HEK293 (cell line): ENCODE results near the gene ERMARD.

Source experiments
- CTCF ChIA-PET: fragments of 350-600 bp; formaldehyde crosslinking; extraction: SDS; loops from one replicate; lab custom pipeline; 2021; ENCODE audit warnings: antibody characterized with exemption; lab: Yijun Ruan, JAX
- POLR2A ChIA-PET: fragments of 300-600 bp; formaldehyde crosslinking; extraction: SDS; loops from one replicate; lab custom pipeline; 2020; ENCODE audit warnings: antibody characterized with exemption, inconsistent platforms; lab: Yijun Ruan, JAX
- H3K27ac ChIP-seq: fragments of 200-500 bp; sonication (Bioruptor generic); 2 replicates; pipeline ENCODE4 v1.5.1; 2014; ENCODE audit warnings: low read depth, low read length, control low read depth, inconsistent platforms; ENCODE audit errors: extremely low read depth
- H3K36me3 ChIP-seq, 2 experiments: fragments of 200-500 bp in 1 of 2; sonication (Bioruptor generic) in 1 of 2; 1 replicate in 1 of 2; 2 replicates in 1 of 2; pipeline ENCODE4 v1.5.1; 2014 to 2017; ENCODE audit warnings: inconsistent platforms in 2 of 2, low read length in 2 of 2; ENCODE audit not compliant: control insufficient read depth in 2 of 2, insufficient read depth in 1 of 2
- H3K4me1 ChIP-seq: fragments of 200-500 bp; sonication (Bioruptor generic); 2 replicates; pipeline ENCODE4 v1.5.1; 2014; ENCODE audit warnings: mild to moderate bottlenecking, low read length, inconsistent platforms; ENCODE audit not compliant: control insufficient read depth, insufficient read depth
- H3K4me3 ChIP-seq: 2 replicates; pipeline ENCODE4 v1.5.1; 2011; ENCODE audit warnings: low read depth, mild to moderate bottlenecking, control low read depth, low read length, moderate library complexity
- H3K9me3 ChIP-seq: fragments of 200-500 bp; sonication (Bioruptor generic); 2 replicates; pipeline ENCODE4 v1.5.1; 2014; ENCODE audit warnings: low read depth, low read length, inconsistent platforms; ENCODE audit not compliant: control insufficient read depth, insufficient read depth
- EGR2 ChIP-seq: fragments of 450-650 bp; formaldehyde crosslinking; IDR thresholded peaks from 2 replicates; pipeline ENCODE4 v1.5.1; 2016; ENCODE audit warnings: low read depth, missing biosample characterization, missing genetic modification characterization
- HOXD13 ChIP-seq: sonication (generic); formaldehyde crosslinking; IDR thresholded peaks from 2 replicates; pipeline ENCODE4 v1.8.0; 2022; ENCODE audit warnings: missing genetic modification reagents, borderline replicate concordance
- KLF7 ChIP-seq: fragments of 450-650 bp; formaldehyde crosslinking; IDR thresholded peaks from 2 replicates; pipeline ENCODE4 v1.5.1; 2016; ENCODE audit warnings: missing biosample characterization, missing genetic modification characterization, borderline replicate concordance
- SP2 ChIP-seq: fragments of 450-650 bp; formaldehyde crosslinking; IDR thresholded peaks from 2 replicates; pipeline ENCODE4 v1.5.1; 2016; ENCODE audit warnings: missing biosample characterization, missing genetic modification characterization
- SP7 ChIP-seq: fragments of 450-650 bp; formaldehyde crosslinking; IDR thresholded peaks from 2 replicates; pipeline ENCODE4 v1.5.1; 2016; ENCODE audit warnings: missing biosample characterization, missing genetic modification characterization
- YY1 ChIP-seq: fragments of 450-650 bp; formaldehyde crosslinking; IDR thresholded peaks from 2 replicates; pipeline ENCODE4 v1.5.1; 2018; ENCODE audit warnings: missing biosample characterization, missing genetic modification characterization
- ZNF112 ChIP-seq: fragments of 450-650 bp; formaldehyde crosslinking; IDR thresholded peaks from 2 replicates; pipeline ENCODE4 v1.5.0; 2017; ENCODE audit warnings: missing biosample characterization, missing genetic modification characterization
- ZNF221 ChIP-seq: fragments of 450-650 bp; formaldehyde crosslinking; IDR thresholded peaks from 2 replicates; pipeline ENCODE4 v1.5.1; 2017; ENCODE audit warnings: missing biosample characterization, missing genetic modification characterization, borderline replicate concordance
- ZNF362 ChIP-seq: fragments of 450-650 bp; formaldehyde crosslinking; IDR thresholded peaks from 2 replicates; pipeline ENCODE4 v1.5.1; 2016; ENCODE audit warnings: missing biosample characterization, missing genetic modification characterization
- ZNF426 ChIP-seq: fragments of 450-650 bp; formaldehyde crosslinking; IDR thresholded peaks from 2 replicates; pipeline ENCODE4 v1.5.1; 2017; ENCODE audit warnings: missing biosample characterization, missing genetic modification characterization, mild to moderate bottlenecking, inconsistent platforms, moderate library complexity
- ZNF473 ChIP-seq: fragments of 450-650 bp; formaldehyde crosslinking; IDR thresholded peaks from 2 replicates; pipeline ENCODE4 v1.5.1; 2017; ENCODE audit warnings: missing biosample characterization, missing genetic modification characterization
- ZNF707 ChIP-seq: fragments of 450-650 bp; formaldehyde crosslinking; IDR thresholded peaks from 2 replicates; pipeline ENCODE4 v1.5.1; 2016; ENCODE audit warnings: missing biosample characterization, missing genetic modification characterization
- TF ChIP-seq, protein P1 (sequence below): fragments of 450-650 bp; formaldehyde crosslinking; IDR thresholded peaks from 2 replicates; pipeline ENCODE4 v1.5.1; 2016; ENCODE audit warnings: missing biosample characterization, missing genetic modification characterization
- TF ChIP-seq, protein P2 (sequence below): fragments of 450-650 bp; formaldehyde crosslinking; IDR thresholded peaks from 2 replicates; pipeline ENCODE4 v1.5.1; 2016; ENCODE audit warnings: missing biosample characterization, missing genetic modification characterization
- TF ChIP-seq, protein P3 (sequence below): fragments of 450-650 bp; formaldehyde crosslinking; IDR thresholded peaks from 2 replicates; pipeline ENCODE4 v1.5.1; 2017; ENCODE audit warnings: missing biosample characterization, missing genetic modification characterization
- TF ChIP-seq, protein P4 (sequence below): fragments of 450-650 bp; formaldehyde crosslinking; IDR thresholded peaks from 2 replicates; pipeline ENCODE4 v1.5.1; 2017; ENCODE audit warnings: missing biosample characterization, missing genetic modification characterization

Gene ERMARD

DNA sequence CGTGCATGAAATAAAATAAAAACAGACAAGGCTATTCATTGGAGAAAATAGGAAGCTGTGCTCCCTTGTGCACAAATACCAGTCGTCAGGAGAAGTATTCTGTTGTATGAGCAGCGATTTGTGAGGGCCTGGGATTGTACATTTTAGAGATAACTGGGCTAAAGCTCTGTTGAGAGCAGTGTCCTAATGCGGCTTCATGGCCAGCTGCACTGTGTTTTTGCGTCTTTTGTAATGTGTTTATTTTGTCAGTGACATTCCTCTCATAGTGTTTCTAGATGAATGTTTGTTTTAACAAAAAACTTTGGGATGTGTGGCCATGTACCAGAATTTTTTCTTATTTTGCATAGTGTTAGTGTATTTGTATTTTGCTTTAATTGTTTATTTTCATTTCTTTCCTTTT is 14.8 kb downstream of the ERMARD start:
- Histone ChIP-seq H3K4me1 (no peaks in the 10 kb centered on the region), H3K36me3 (peaks cover 37 to 82% of the 10 kb centered on the region in 2 experiments), H3K4me3 (no peak overlapping the region), H3K27ac (no peak overlapping the region), H3K9me3 (no peaks in the 10 kb centered on the region)
- ChIA-PET POLR2A (interaction anchor here (1.1 to 1.2 kb wide), 2 partner anchors 14 to 787 kb away, joined by 3 to 4 read pairs; partner anchors contain the start of genes DYNLT2, ERMARD and PSMB1), CTCF (interaction anchor here (1.0 kb wide), 1 partner anchor 23 kb away, joined by 3 read pairs; no protein-coding TSS in a partner anchor)
- TF ChIP-seq EGR2 (tag by site-specific recombination) (no peak), KLF7 (tag by site-specific recombination) (no peak), SP7 (tag by site-specific recombination) (no peak), YY1 (no peak), ZNF473 (no peak), ZNF112 (tag by site-specific recombination) (no peak), ZNF221 (tag by site-specific recombination) (no peak), ZNF426 (tag by site-specific recombination) (no peak), ZNF707 (tag by site-specific recombination) (no peak), ZNF362 (tag by site-specific recombination) (no peak)
- TF ChIP-seq, protein P1, sequence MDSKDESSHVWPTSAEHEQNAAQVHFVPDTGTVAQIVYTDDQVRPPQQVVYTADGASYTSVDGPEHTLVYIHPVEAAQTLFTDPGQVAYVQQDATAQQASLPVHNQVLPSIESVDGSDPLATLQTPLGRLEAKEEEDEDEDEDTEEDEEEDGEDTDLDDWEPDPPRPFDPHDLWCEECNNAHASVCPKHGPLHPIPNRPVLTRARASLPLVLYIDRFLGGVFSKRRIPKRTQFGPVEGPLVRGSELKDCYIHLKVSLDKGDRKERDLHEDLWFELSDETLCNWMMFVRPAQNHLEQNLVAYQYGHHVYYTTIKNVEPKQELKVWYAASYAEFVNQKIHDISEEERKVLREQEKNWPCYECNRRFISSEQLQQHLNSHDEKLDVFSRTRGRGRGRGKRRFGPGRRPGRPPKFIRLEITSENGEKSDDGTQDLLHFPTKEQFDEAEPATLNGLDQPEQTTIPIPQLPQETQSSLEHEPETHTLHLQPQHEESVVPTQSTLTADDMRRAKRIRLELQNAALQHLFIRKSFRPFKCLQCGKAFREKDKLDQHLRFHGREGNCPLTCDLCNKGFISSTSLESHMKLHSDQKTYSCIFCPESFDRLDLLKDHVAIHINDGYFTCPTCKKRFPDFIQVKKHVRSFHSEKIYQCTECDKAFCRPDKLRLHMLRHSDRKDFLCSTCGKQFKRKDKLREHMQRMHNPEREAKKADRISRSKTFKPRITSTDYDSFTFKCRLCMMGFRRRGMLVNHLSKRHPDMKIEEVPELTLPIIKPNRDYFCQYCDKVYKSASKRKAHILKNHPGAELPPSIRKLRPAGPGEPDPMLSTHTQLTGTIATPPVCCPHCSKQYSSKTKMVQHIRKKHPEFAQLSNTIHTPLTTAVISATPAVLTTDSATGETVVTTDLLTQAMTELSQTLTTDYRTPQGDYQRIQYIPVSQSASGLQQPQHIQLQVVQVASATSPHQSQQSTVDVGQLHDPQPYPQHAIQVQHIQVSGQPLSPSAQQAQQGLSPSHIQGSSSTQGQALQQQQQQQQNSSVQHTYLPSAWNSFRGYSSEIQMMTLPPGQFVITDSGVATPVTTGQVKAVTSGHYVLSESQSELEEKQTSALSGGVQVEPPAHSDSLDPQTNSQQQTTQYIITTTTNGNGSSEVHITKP = no peak
- TF ChIP-seq, protein P2, sequence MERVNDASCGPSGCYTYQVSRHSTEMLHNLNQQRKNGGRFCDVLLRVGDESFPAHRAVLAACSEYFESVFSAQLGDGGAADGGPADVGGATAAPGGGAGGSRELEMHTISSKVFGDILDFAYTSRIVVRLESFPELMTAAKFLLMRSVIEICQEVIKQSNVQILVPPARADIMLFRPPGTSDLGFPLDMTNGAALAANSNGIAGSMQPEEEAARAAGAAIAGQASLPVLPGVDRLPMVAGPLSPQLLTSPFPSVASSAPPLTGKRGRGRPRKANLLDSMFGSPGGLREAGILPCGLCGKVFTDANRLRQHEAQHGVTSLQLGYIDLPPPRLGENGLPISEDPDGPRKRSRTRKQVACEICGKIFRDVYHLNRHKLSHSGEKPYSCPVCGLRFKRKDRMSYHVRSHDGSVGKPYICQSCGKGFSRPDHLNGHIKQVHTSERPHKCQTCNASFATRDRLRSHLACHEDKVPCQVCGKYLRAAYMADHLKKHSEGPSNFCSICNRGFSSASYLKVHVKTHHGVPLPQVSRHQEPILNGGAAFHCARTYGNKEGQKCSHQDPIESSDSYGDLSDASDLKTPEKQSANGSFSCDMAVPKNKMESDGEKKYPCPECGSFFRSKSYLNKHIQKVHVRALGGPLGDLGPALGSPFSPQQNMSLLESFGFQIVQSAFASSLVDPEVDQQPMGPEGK (tag by site-specific recombination) = no peak
- TF ChIP-seq, protein P3, sequence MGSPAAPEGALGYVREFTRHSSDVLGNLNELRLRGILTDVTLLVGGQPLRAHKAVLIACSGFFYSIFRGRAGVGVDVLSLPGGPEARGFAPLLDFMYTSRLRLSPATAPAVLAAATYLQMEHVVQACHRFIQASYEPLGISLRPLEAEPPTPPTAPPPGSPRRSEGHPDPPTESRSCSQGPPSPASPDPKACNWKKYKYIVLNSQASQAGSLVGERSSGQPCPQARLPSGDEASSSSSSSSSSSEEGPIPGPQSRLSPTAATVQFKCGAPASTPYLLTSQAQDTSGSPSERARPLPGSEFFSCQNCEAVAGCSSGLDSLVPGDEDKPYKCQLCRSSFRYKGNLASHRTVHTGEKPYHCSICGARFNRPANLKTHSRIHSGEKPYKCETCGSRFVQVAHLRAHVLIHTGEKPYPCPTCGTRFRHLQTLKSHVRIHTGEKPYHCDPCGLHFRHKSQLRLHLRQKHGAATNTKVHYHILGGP (tag by site-specific recombination) = no peak

- CTCF ChIA-PET = interaction anchor here (1.0 kb wide), 1 partner anchor 23 kb away, joined by 3 read pairs; no protein-coding TSS in a partner anchor
- no peak overlapping the region for H3K27ac ChIP-seq
- H3K4me3 ChIP-seq = no peak overlapping the region
- POLR2A ChIA-PET = interaction anchor here (1.1 to 1.2 kb wide), 2 partner anchors 15 to 786 kb away, joined by 3 to 4 read pairs; partner anchors contain the start of genes DYNLT2, ERMARD and PSMB1
- TF ChIP-seq, protein P4, sequence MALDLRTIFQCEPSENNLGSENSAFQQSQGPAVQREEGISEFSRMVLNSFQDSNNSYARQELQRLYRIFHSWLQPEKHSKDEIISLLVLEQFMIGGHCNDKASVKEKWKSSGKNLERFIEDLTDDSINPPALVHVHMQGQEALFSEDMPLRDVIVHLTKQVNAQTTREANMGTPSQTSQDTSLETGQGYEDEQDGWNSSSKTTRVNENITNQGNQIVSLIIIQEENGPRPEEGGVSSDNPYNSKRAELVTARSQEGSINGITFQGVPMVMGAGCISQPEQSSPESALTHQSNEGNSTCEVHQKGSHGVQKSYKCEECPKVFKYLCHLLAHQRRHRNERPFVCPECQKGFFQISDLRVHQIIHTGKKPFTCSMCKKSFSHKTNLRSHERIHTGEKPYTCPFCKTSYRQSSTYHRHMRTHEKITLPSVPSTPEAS (tag by site-specific recombination) = peak; percentile 92
- 0 out of 2 replicates have a peak, but pooled peaks have one; percentile 27 for TF ChIP-seq HOXD13
- no peak for TF ChIP-seq SP2 (tag by site-specific recombination)
- no peaks in the 10 kb centered on the region for H3K4me1 ChIP-seq
- no peaks in the 10 kb centered on the region for H3K9me3 ChIP-seq
- H3K36me3 ChIP-seq = peaks cover 36 to 82% of the 10 kb centered on the region in 2 experiments
Observed at GRCh38 chr6:169766921-169767736, 15.7 kb downstream of the ERMARD start.
